Fibroblast of the conjunctiva (primary cell): ENCODE measurements around the gene FKBP1B.
A peak's percentile ranks its signal among the peaks of the same experiment; 100 is the strongest.
"Not testable (repeated sequence)": the region's sequence is repeated elsewhere in the genome, so short reads cannot be mapped to it uniquely, and the experiment has no call there.

Experiments used
- DNase-seq: peaks from one replicate; pipeline ENCODE4 v3.0.0-alpha.2; 2010; ENCODE audit warnings: low read depth

FKBP1B gene

GRCh38 chr2:24072259-24072658 is 22.7 kb downstream of the FKBP1B start:
- DNase-seq = no peak

- no peak for DNase-seq
These were observed 24.3 kb downstream of the FKBP1B start for GRCh38 chr2:24073816-24074215.

GRCh38 chr2:24075259-24075658 is 25.7 kb downstream of the FKBP1B start:
- no peak for DNase-seq

- peak; percentile 97 for DNase-seq
These were observed 26.6 kb downstream of the FKBP1B start, which contains the start of gene SF3B6 for GRCh38 chr2:24075915-24076848. Gene SF3B6 (minus strand): TSS chr2:24076326. CDS start chr2:24076229, 97 bp downstream.

- DNase-seq = no peak
These were observed 27.5 kb downstream of the FKBP1B start for GRCh38 chr2:24076849-24077534.

GRCh38 chr2:24077535-24077877 is 28.0 kb downstream of the FKBP1B start:
- no peak for DNase-seq

GRCh38 chr2:24077879-24078278 is 28.3 kb downstream of the FKBP1B start:
- no peak for DNase-seq

- DNase-seq = no peak
These were observed 31.2 kb downstream of the FKBP1B start for GRCh38 chr2:24080701-24081100.

GRCh38 chr2:24082787-24083566 is 33.4 kb downstream of the FKBP1B start:
- no peak for DNase-seq

- DNase-seq = peak; percentile 83
These were observed 34.2 kb downstream of the FKBP1B start for GRCh38 chr2:24083567-24084385.

GRCh38 chr2:24084386-24085199 is 35.1 kb downstream of the FKBP1B start, which contains the start of gene TP53I3:
Gene TP53I3 (minus strand): TSS chr2:24084834. CDS start chr2:24084326, 508 bp downstream.
- peak; percentile 89 for DNase-seq

GRCh38 chr2:24085200-24085489 is 35.6 kb downstream of the FKBP1B start:
- DNase-seq = no peak

- DNase-seq = no peak
These were observed 36.7 kb downstream of the FKBP1B start for GRCh38 chr2:24086241-24086640.

GRCh38 chr2:24087032-24087431 is 37.5 kb downstream of the FKBP1B start:
- no peak for DNase-seq

GRCh38 chr2:24088821-24089359 is 39.3 kb downstream of the FKBP1B start:
- DNase-seq = no peak

- not testable (repeated sequence) for DNase-seq
These were observed 43.7 kb downstream of the FKBP1B start for GRCh38 chr2:24093270-24093669.

- not testable (repeated sequence) for DNase-seq
These were observed 45.7 kb downstream of the FKBP1B start for GRCh38 chr2:24095171-24095677.

- not testable (repeated sequence) for DNase-seq
These were observed 51.2 kb downstream of the FKBP1B start for GRCh38 chr2:24100732-24101131.

- DNase-seq = no peak
These were observed 52.5 kb downstream of the FKBP1B start for GRCh38 chr2:24101992-24102391.

GRCh38 chr2:24102677-24103076 is 53.1 kb downstream of the FKBP1B start:
- no peak for DNase-seq
